ENCODE measurements around the gene FUNDC2. TPM values are rescaled to one million over a fixed set of nuclear protein-coding genes. Genes with fewer than 3 reads are reported as not detected.

The FUNDC2 gene
- total and polyA plus RNA-seq, 2 donors from 2014 or later, result 98.2 to 239 TPM

DNA sequence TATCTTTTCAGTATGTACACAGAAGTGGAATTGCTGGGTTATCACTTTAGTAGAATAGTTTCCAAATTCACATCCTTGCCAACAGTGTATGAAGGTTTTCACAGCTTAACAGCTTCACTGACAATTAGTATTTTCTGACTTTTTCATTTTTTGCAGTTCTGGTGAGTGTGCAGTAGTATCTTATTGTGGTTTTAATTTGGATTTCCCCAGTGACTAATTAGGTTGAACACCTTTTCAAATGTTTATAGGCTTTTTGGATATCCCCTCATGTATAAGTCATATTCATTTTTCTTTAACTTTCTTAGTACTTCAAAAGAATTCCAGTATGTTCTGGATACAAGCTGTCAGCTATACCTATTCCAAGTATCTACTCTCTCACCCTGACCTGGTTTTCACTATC is 81.8 kb downstream of the FUNDC2 start:
- H3K27me3 ChIP-seq (ENCODE audit: control insufficient read depth, insufficient read depth, low read length), result no peaks in the 10 kb centered on the region
- H3K36me3 ChIP-seq (ENCODE audit: control insufficient read depth in 2 of 3, insufficient read depth in 3 of 3, low read length in 3 of 3), result peaks cover 0 to 6% (median 0%) of the 10 kb centered on the region in 3 donors
- no peak overlapping the region for H3K27ac ChIP-seq (ENCODE audit: low read depth in 2 of 2, low read length in 2 of 2)
- DNase-seq (no peak), FAIRE-seq (no peak)
- TF ChIP-seq CTCF (IDR thresholded peaks at IDR 0.05; ENCODE audit: borderline replicate concordance, extremely low read depth, insufficient read depth), result no peak
- no peak overlapping the region for H3K4me3 ChIP-seq (ENCODE audit: low read length in 3 of 3)
- no peaks in the 10 kb centered on the region for H3K4me1 ChIP-seq (ENCODE audit: control insufficient read depth in 2 of 3, insufficient read depth in 2 of 3, low read depth in 1 of 3, low read length in 3 of 3)
- intact Hi-C loops (cut with DNase I), result no loop called here
- H3K9me3 ChIP-seq (ENCODE audit: control insufficient read depth in 2 of 3, insufficient read depth in 1 of 3, low read length in 3 of 3), result no peaks in the 10 kb centered on the region
- no peak overlapping the region for H3K9ac ChIP-seq (ENCODE audit: low read length in 3 of 3)

Other genes with a start within 250 kb of the FUNDC2 start
- 47.0 TPM for gene MPP1, start 221.4 kb upstream of the FUNDC2 start, total RNA-seq
- 76.4 TPM for gene MPP1, start 221.4 kb upstream of the FUNDC2 start, polyA plus RNA-seq (ENCODE audit: insufficient read depth, low read depth, low replicate concordance)
- not detected for gene SMIM9, start 192.2 kb upstream of the FUNDC2 start, total RNA-seq
- gene SMIM9, start 192.2 kb upstream of the FUNDC2 start, polyA plus RNA-seq (ENCODE audit: insufficient read depth, low read depth, low replicate concordance), result not detected
- 44.8 TPM for gene F8A1, start 140.5 kb upstream of the FUNDC2 start, total RNA-seq
- 51.9 TPM for gene F8A1, start 140.5 kb upstream of the FUNDC2 start, polyA plus RNA-seq (ENCODE audit: insufficient read depth, low read depth, low replicate concordance)
- 41.3 TPM for gene F8, start 4.1 kb upstream of the FUNDC2 start, total RNA-seq
- gene F8, start 4.1 kb upstream of the FUNDC2 start, polyA plus RNA-seq (ENCODE audit: insufficient read depth, low read depth, low replicate concordance), result 15.1 TPM
- gene CMC4, start 44.3 kb downstream of the FUNDC2 start, total RNA-seq, result 6.6 TPM
- 26.2 TPM for gene CMC4, start 44.3 kb downstream of the FUNDC2 start, polyA plus RNA-seq (ENCODE audit: insufficient read depth, low read depth, low replicate concordance)
- gene MTCP1, start 44.3 kb downstream of the FUNDC2 start, total RNA-seq, result 23.8 TPM
- gene MTCP1, start 44.3 kb downstream of the FUNDC2 start, polyA plus RNA-seq (ENCODE audit: insufficient read depth, low read depth, low replicate concordance), result 21.5 TPM
- gene BRCC3, start 44.7 kb downstream of the FUNDC2 start, total RNA-seq, result 23.0 TPM
- 14.4 TPM for gene BRCC3, start 44.7 kb downstream of the FUNDC2 start, polyA plus RNA-seq (ENCODE audit: insufficient read depth, low read depth, low replicate concordance)
- gene VBP1, start 189.6 kb downstream of the FUNDC2 start, total RNA-seq, result 38.4 TPM
- 53.8 TPM for gene VBP1, start 189.6 kb downstream of the FUNDC2 start, polyA plus RNA-seq (ENCODE audit: insufficient read depth, low read depth, low replicate concordance)
- 1.2 TPM for gene RAB39B, start 237.6 kb downstream of the FUNDC2 start, total RNA-seq
- gene RAB39B, start 237.6 kb downstream of the FUNDC2 start, polyA plus RNA-seq (ENCODE audit: insufficient read depth, low read depth, low replicate concordance), result 1.8 TPM